ENCODE results near the gene CHKA. TPM values are rescaled to one million over a fixed set of nuclear protein-coding genes. Genes with fewer than 3 reads are reported as not detected.

CHKA gene
- total RNA-seq, 2 donors from 2014 or later, result 56.1 to 75.9 TPM

DNA sequence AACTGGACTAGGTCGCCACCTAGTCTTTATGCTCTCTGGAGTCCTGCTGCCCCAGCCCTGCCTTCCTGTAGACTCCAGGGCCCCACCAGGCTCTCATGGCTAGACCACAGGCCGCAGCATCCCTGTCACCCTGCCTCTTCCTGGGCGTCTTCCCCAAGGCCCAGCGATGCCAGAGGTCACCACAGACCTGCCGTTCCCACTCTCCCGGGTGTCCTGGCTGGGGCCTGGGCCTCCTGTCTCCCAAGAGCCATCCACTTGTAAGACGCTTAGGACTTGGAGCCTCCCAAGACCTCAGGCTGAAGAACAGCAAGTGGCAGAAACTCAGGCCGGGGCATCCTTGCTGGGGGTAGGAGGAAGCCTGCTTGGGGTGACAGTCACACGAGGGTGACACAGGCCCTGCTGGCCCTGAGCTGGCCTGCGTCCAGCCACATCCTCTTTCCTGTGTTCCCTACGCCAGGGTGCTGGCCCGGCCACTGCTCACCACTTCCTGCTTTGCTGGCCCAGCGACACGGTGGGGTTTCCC, 84.4 kb downstream of the CHKA start:
- H3K27ac Mint-ChIP-seq, result no peak overlapping the region
- no peak for DNase-seq
- Histone ChIP-seq H3K27ac (ENCODE audit: low read depth, low read length) (no peak overlapping the region), H3K4me1 (ENCODE audit: control insufficient read depth, insufficient read depth, low read length) (peaks cover 9% of the 10 kb centered on the region), H3K9me3 (ENCODE audit: control insufficient read depth, low read length) (no peaks in the 10 kb centered on the region), H3K4me3 (ENCODE audit: low read length) (no peak overlapping the region), H3K9ac (ENCODE audit: extremely low read depth, low read length, poor library complexity, severe bottlenecking) (no peak overlapping the region), H3K27me3 (ENCODE audit: control insufficient read depth, insufficient read depth, low read length, poor library complexity, severe bottlenecking) (no peaks in the 10 kb centered on the region), H3K36me3 (ENCODE audit: control insufficient read depth, insufficient read depth, low read length) (peaks cover 26% of the 10 kb centered on the region)
- 93 to 95% methylated on average over 8 to 14 of the region's 14 CpGs for whole genome bisulfite sequencing, 2 experiments (ENCODE audit: insufficient coverage in 1 of 2, insufficient read length in 1 of 2)
- H3K27me3 Mint-ChIP-seq (ENCODE audit: insufficient read depth), result no peaks in the 10 kb centered on the region
- no peak overlapping the region for H3K4me3 Mint-ChIP-seq
- TF ChIP-seq, protein P1, sequence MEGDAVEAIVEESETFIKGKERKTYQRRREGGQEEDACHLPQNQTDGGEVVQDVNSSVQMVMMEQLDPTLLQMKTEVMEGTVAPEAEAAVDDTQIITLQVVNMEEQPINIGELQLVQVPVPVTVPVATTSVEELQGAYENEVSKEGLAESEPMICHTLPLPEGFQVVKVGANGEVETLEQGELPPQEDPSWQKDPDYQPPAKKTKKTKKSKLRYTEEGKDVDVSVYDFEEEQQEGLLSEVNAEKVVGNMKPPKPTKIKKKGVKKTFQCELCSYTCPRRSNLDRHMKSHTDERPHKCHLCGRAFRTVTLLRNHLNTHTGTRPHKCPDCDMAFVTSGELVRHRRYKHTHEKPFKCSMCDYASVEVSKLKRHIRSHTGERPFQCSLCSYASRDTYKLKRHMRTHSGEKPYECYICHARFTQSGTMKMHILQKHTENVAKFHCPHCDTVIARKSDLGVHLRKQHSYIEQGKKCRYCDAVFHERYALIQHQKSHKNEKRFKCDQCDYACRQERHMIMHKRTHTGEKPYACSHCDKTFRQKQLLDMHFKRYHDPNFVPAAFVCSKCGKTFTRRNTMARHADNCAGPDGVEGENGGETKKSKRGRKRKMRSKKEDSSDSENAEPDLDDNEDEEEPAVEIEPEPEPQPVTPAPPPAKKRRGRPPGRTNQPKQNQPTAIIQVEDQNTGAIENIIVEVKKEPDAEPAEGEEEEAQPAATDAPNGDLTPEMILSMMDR (conservative IDR thresholded peaks at IDR 0.05), result no peak
- H3K9me3 Mint-ChIP-seq, result no peaks in the 10 kb centered on the region
- H3K36me3 Mint-ChIP-seq (ENCODE audit: low read depth), result peaks cover 13% of the 10 kb centered on the region
- peaks cover 5% of the 10 kb centered on the region for H3K4me1 Mint-ChIP-seq

DNA sequence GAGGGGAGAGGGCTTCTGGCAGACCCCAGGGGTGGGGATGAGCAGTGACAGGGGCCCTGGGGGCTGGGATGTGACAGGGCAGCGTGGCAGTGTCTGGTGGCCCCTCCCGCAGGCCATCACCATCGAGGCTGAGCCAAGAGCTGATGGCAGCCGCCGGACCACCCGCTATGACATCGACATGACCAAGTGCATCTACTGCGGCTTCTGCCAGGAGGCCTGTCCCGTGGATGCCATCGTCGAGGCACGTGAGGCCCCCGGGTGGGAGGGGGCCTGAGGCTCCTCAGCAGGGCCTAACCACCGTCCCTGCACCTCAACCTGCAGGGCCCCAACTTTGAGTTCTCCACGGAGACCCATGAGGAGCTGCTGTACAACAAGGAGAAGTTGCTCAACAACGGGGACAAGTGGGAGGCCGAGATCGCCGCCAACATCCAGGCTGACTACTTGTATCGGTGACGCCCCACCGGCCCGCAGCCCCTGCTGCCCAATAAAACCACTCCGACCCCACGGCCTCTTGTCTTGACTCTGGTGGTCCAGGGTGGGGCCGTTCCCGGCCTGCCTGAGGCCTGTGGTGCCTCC, 85.0 kb downstream of the CHKA start:
- H3K4me1 Mint-ChIP-seq, result peaks cover 7% of the 10 kb centered on the region
- Histone ChIP-seq H3K9me3 (ENCODE audit: control insufficient read depth, low read length) (no peaks in the 10 kb centered on the region), H3K36me3 (ENCODE audit: control insufficient read depth, insufficient read depth, low read length) (peaks cover 26% of the 10 kb centered on the region), H3K4me1 (ENCODE audit: control insufficient read depth, insufficient read depth, low read length) (peaks cover 9% of the 10 kb centered on the region), H3K27me3 (ENCODE audit: control insufficient read depth, insufficient read depth, low read length, poor library complexity, severe bottlenecking) (no peaks in the 10 kb centered on the region), H3K27ac (ENCODE audit: low read depth, low read length) (no peak overlapping the region), H3K9ac (ENCODE audit: extremely low read depth, low read length, poor library complexity, severe bottlenecking) (no peak overlapping the region), H3K4me3 (ENCODE audit: low read length) (no peak overlapping the region)
- no peak for DNase-seq
- TF ChIP-seq, protein P1 (conservative IDR thresholded peaks at IDR 0.05), result no peak
- H3K36me3 Mint-ChIP-seq (ENCODE audit: low read depth), result peaks cover 16% of the 10 kb centered on the region
- H3K27me3 Mint-ChIP-seq (ENCODE audit: insufficient read depth), result no peaks in the 10 kb centered on the region
- H3K4me3 Mint-ChIP-seq, result no peak overlapping the region
- H3K9me3 Mint-ChIP-seq, result no peaks in the 10 kb centered on the region
- no peak overlapping the region for H3K27ac Mint-ChIP-seq
- WGBS, 2 experiments (ENCODE audit: insufficient coverage in 1 of 2, insufficient read length in 1 of 2), result 89 to 93% methylated on average over 24 to 27 of the region's 27 CpGs

DNA sequence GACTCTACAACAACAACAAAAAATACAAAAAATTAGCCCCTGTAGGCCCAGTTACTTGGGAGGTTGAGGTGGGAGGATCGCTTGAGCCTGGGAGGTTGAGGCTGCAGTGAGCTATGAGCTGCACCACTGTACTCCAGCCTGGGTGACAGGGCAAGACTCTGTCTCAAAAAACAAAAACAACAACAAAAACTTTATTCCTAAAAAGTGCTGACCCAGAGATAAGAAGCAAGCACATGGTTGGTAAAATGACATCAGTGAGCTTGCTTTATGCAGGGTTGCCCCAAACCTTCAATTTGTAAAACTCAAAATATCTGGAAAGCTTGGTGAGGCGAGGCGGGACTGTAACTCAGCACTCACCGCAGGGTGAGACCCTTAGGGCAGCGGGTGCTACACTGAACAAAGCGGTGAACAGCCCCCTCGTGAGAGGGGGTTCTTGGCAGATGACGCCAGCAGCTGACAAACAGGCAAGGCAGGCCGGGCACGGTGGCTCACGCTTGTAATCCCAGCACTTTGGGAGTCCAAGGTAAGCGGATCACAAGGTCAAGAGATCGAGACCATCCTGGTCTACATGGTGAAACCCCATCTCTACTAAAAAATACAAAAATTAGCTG, 85.8 kb downstream of the CHKA start:
- H3K27ac Mint-ChIP-seq, result no peak overlapping the region
- peaks cover 7% of the 10 kb centered on the region for H3K4me1 Mint-ChIP-seq
- DNase-seq, result no peak
- peaks cover 16% of the 10 kb centered on the region for H3K36me3 Mint-ChIP-seq (ENCODE audit: low read depth)
- H3K4me3 Mint-ChIP-seq, result no peak overlapping the region
- H3K9me3 Mint-ChIP-seq, result no peaks in the 10 kb centered on the region
- Histone ChIP-seq H3K27ac (ENCODE audit: low read depth, low read length) (no peak overlapping the region), H3K4me1 (ENCODE audit: control insufficient read depth, insufficient read depth, low read length) (peaks cover 9% of the 10 kb centered on the region), H3K36me3 (ENCODE audit: control insufficient read depth, insufficient read depth, low read length) (peaks cover 26% of the 10 kb centered on the region), H3K9me3 (ENCODE audit: control insufficient read depth, low read length) (no peaks in the 10 kb centered on the region), H3K4me3 (ENCODE audit: low read length) (no peak overlapping the region), H3K9ac (ENCODE audit: extremely low read depth, low read length, poor library complexity, severe bottlenecking) (no peak overlapping the region), H3K27me3 (ENCODE audit: control insufficient read depth, insufficient read depth, low read length, poor library complexity, severe bottlenecking) (no peaks in the 10 kb centered on the region)
- WGBS, 2 experiments (ENCODE audit: insufficient coverage in 1 of 2, insufficient read length in 1 of 2), result 84 to 90% methylated on average over 12 to 13 of the region's 13 CpGs
- no peaks in the 10 kb centered on the region for H3K27me3 Mint-ChIP-seq (ENCODE audit: insufficient read depth)
- TF ChIP-seq, protein P1 (conservative IDR thresholded peaks at IDR 0.05), result no peak
